ENCODE measurements around the gene DLG2. TPM values are rescaled to one million over a fixed set of nuclear protein-coding genes. Genes with fewer than 3 reads are reported as not detected.

The DLG2 gene
- total RNA-seq, 1 donor = 1.3 TPM

- H3K4me3 ChIP-seq (ENCODE audit: low read depth, low read length) = no peak overlapping the region
- DNase-seq (ENCODE audit: low read depth) = no peak
- TF ChIP-seq CTCF (IDR thresholded peaks at IDR 0.05; ENCODE audit: insufficient read depth, low read depth, low read length) = no peak
Observed at GRCh38 chr11:84671325-84671999, 955.7 kb downstream of the DLG2 start.

- DNase-seq (ENCODE audit: low read depth) = no peak
- H3K4me3 ChIP-seq (ENCODE audit: low read depth, low read length) = no peak overlapping the region
- TF ChIP-seq CTCF (IDR thresholded peaks at IDR 0.05; ENCODE audit: insufficient read depth, low read depth, low read length) = no peak
Observed at GRCh38 chr11:84663731-84664130, 963.4 kb downstream of the DLG2 start.

- no peak overlapping the region for H3K4me3 ChIP-seq (ENCODE audit: low read depth, low read length)
- DNase-seq (ENCODE audit: low read depth) = no peak
- TF ChIP-seq CTCF (IDR thresholded peaks at IDR 0.05; ENCODE audit: insufficient read depth, low read depth, low read length) = no peak
Observed at GRCh38 chr11:84660257-84660977, 966.7 kb downstream of the DLG2 start.

GRCh38 chr11:84655712-84656111, 971.4 kb downstream of the DLG2 start:
- no peak overlapping the region for H3K4me3 ChIP-seq (ENCODE audit: low read depth, low read length)
- TF ChIP-seq CTCF (IDR thresholded peaks at IDR 0.05; ENCODE audit: insufficient read depth, low read depth, low read length) = no peak
- no peak for DNase-seq (ENCODE audit: low read depth)

- no peak for DNase-seq (ENCODE audit: low read depth)
- no peak for TF ChIP-seq CTCF (IDR thresholded peaks at IDR 0.05; ENCODE audit: insufficient read depth, low read depth, low read length)
- H3K4me3 ChIP-seq (ENCODE audit: low read depth, low read length) = no peak overlapping the region
Observed at GRCh38 chr11:84648471-84648870, 978.7 kb downstream of the DLG2 start.

- TF ChIP-seq CTCF (IDR thresholded peaks at IDR 0.05; ENCODE audit: insufficient read depth, low read depth, low read length) = no peak
Observed at GRCh38 chr11:84645988-84646694, 981.0 kb downstream of the DLG2 start.

More at GRCh38 chr11:84645988-84646694, 981.0 kb downstream of the DLG2 start:
- DNase-seq (ENCODE audit: low read depth) = no peak
- H3K4me3 ChIP-seq (ENCODE audit: low read depth, low read length) = no peak overlapping the region
